ENCODE data around the gene SPCS2. TPM values are rescaled to one million over a fixed set of nuclear protein-coding genes. Genes with fewer than 3 reads are reported as not detected.

Gene SPCS2
- total RNA-seq, 1 donor from 2014 or later, result 130 TPM

- Mint-ChIP-seq H3K27me3 (ENCODE audit: unreplicated experiment) (no peaks in the 10 kb centered on the region), H3K36me3 (ENCODE audit: low read depth, unreplicated experiment) (peaks cover 17% of the 10 kb centered on the region), H3K4me3 (ENCODE audit: unreplicated experiment) (no peak overlapping the region), H3K9me3 (ENCODE audit: unreplicated experiment) (peaks cover 7% of the 10 kb centered on the region), H3K27ac (ENCODE audit: unreplicated experiment) (no peak overlapping the region), H3K4me1 (ENCODE audit: unreplicated experiment) (no peaks in the 10 kb centered on the region)
- TF ChIP-seq CTCF (IDR thresholded peaks at IDR 0.05; ENCODE audit: unreplicated experiment), result no peak
- DNase-seq (ENCODE audit: low spot score), result no peak
These were observed 73.2 kb downstream of the SPCS2 start for GRCh38 chr11:75022296-75022695.

GRCh38 chr11:75022759-75023396, 73.8 kb downstream of the SPCS2 start:
- Mint-ChIP-seq H3K27ac (ENCODE audit: unreplicated experiment) (no peak overlapping the region), H3K9me3 (ENCODE audit: unreplicated experiment) (peaks cover 7% of the 10 kb centered on the region), H3K4me3 (ENCODE audit: unreplicated experiment) (no peak overlapping the region), H3K36me3 (ENCODE audit: low read depth, unreplicated experiment) (peaks cover 14% of the 10 kb centered on the region), H3K27me3 (ENCODE audit: unreplicated experiment) (no peaks in the 10 kb centered on the region), H3K4me1 (ENCODE audit: unreplicated experiment) (no peaks in the 10 kb centered on the region)
- peak; percentile 89 for DNase-seq (ENCODE audit: low spot score)
- TF ChIP-seq CTCF (IDR thresholded peaks at IDR 0.05; ENCODE audit: unreplicated experiment), result peak; percentile 94

- no peaks in the 10 kb centered on the region for H3K4me1 Mint-ChIP-seq (ENCODE audit: unreplicated experiment)
- no peak for DNase-seq (ENCODE audit: low spot score)
- TF ChIP-seq CTCF (IDR thresholded peaks at IDR 0.05; ENCODE audit: unreplicated experiment), result no peak
- H3K27me3 Mint-ChIP-seq (ENCODE audit: unreplicated experiment), result no peaks in the 10 kb centered on the region
- peaks cover 5% of the 10 kb centered on the region for H3K9me3 Mint-ChIP-seq (ENCODE audit: unreplicated experiment)
- no peak overlapping the region for H3K4me3 Mint-ChIP-seq (ENCODE audit: unreplicated experiment)
- H3K27ac Mint-ChIP-seq (ENCODE audit: unreplicated experiment), result no peak overlapping the region
- peaks cover 10% of the 10 kb centered on the region for H3K36me3 Mint-ChIP-seq (ENCODE audit: low read depth, unreplicated experiment)
These were observed 74.5 kb downstream of the SPCS2 start for GRCh38 chr11:75023446-75024067.

- H3K9me3 Mint-ChIP-seq (ENCODE audit: unreplicated experiment), result peaks cover under 1% of the 10 kb centered on the region
- H3K27ac Mint-ChIP-seq (ENCODE audit: unreplicated experiment), result no peak overlapping the region
- H3K27me3 Mint-ChIP-seq (ENCODE audit: unreplicated experiment), result no peaks in the 10 kb centered on the region
- no peak for TF ChIP-seq CTCF (IDR thresholded peaks at IDR 0.05; ENCODE audit: unreplicated experiment)
- H3K4me1 Mint-ChIP-seq (ENCODE audit: unreplicated experiment), result no peaks in the 10 kb centered on the region
- no peak overlapping the region for H3K4me3 Mint-ChIP-seq (ENCODE audit: unreplicated experiment)
- no peak for DNase-seq (ENCODE audit: low spot score)
- H3K36me3 Mint-ChIP-seq (ENCODE audit: low read depth, unreplicated experiment), result peaks cover 5% of the 10 kb centered on the region
These were observed 75.0 kb downstream of the SPCS2 start for GRCh38 chr11:75024068-75024449.

GRCh38 chr11:75024764-75025211, 75.7 kb downstream of the SPCS2 start:
- TF ChIP-seq CTCF (IDR thresholded peaks at IDR 0.05; ENCODE audit: unreplicated experiment), result no peak
- Mint-ChIP-seq H3K27me3 (ENCODE audit: unreplicated experiment) (no peaks in the 10 kb centered on the region), H3K4me1 (ENCODE audit: unreplicated experiment) (no peaks in the 10 kb centered on the region), H3K9me3 (ENCODE audit: unreplicated experiment) (no peaks in the 10 kb centered on the region), H3K4me3 (ENCODE audit: unreplicated experiment) (no peak overlapping the region), H3K27ac (ENCODE audit: unreplicated experiment) (no peak overlapping the region), H3K36me3 (ENCODE audit: low read depth, unreplicated experiment) (peaks cover 5% of the 10 kb centered on the region)
- no peak for DNase-seq (ENCODE audit: low spot score)
